ENCODE measurements around the gene SFXN5. TPM values are rescaled to one million over a fixed set of nuclear protein-coding genes. Genes with fewer than 3 reads are reported as not detected.
"Not testable (repeated sequence)": the region's sequence is repeated elsewhere in the genome, so short reads cannot be mapped to it uniquely, and the experiment has no call there.

SFXN5 gene
- polyA plus RNA-seq, 2 of the 4 experiments (the other 2 are of a cell fraction): 16.7 to 19.6 TPM

GRCh38 chr2:73100956-73101355, 29.4 kb upstream of the SFXN5 start:
- no peak overlapping the region for H3K4me2 ChIP-seq
- H3K4me1 ChIP-seq: no peaks in the 10 kb centered on the region
- ATAC-seq: no peak
- no peaks in the 10 kb centered on the region for H3K9me3 ChIP-seq
- no peak for DNase-seq (ENCODE audit: low read depth in 1 of 2, low spot score in 1 of 2)
- ChIA-PET POLR2A (no interaction called here), CTCF (interaction anchor here (2.4 to 2.7 kb wide), 3 partner anchors 16 to 76 kb away, joined by 9 to 16 read pairs (median 16); no protein-coding TSS in a partner anchor)
- TF ChIP-seq RCOR1 (IDR thresholded peaks at IDR 0.05; ENCODE audit: low read depth, low read length) (no peak), RAD21 (conservative IDR thresholded peaks at IDR 0.05 in 1 of 2, IDR thresholded peaks at IDR 0.05 in 1 of 2) (no peak), ZSCAN20 (CRISPR knock-in tag; IDR thresholded peaks at IDR 0.05) (no peak), FOSB (CRISPR knock-in tag; IDR thresholded peaks at IDR 0.05) (no peak), HES2 (IDR thresholded peaks at IDR 0.05) (no peak)
- H3K4me3 ChIP-seq: no peak overlapping the region
- FAIRE-seq: no peak
- no peak overlapping the region for H3K27ac ChIP-seq
- 90% methylated on average over 4 of the region's 4 CpGs for WGBS (ENCODE audit: missing lambda C conversion rate)

GRCh38 chr2:73099486-73099885, 28.0 kb upstream of the SFXN5 start:
- FAIRE-seq (no peak), DNase-seq (ENCODE audit: low read depth in 1 of 2, low spot score in 1 of 2) (no peak), ATAC-seq (no peak)
- ChIA-PET POLR2A (interaction anchor here (0.9 kb wide), 1 partner anchor 14 kb away, joined by 3 read pairs; no protein-coding TSS in a partner anchor), CTCF (interaction anchor here (0.8 to 2.7 kb wide), 7 partner anchors 14 to 237 kb away, joined by 3 to 16 read pairs (median 4); no protein-coding TSS in a partner anchor)
- no peak overlapping the region for H3K4me2 ChIP-seq
- no peak overlapping the region for H3K4me3 ChIP-seq
- H3K27ac ChIP-seq: no peak overlapping the region
- no peak for TF ChIP-seq REST (IDR thresholded peaks at IDR 0.05)
- no peaks in the 10 kb centered on the region for H3K4me1 ChIP-seq
- 100% methylated on average over 3 of the region's 3 CpGs for WGBS (ENCODE audit: missing lambda C conversion rate)
- H3K9me3 ChIP-seq: no peaks in the 10 kb centered on the region

- no peak for ATAC-seq
- WGBS (ENCODE audit: missing lambda C conversion rate): 90% methylated on average over 3 of the region's 3 CpGs
- no peak for TF ChIP-seq EP300 (IDR thresholded peaks at IDR 0.05)
- TF ChIP-seq MYC (IDR thresholded peaks at IDR 0.05; ENCODE audit: borderline replicate concordance, low read length): no peak
- no peak for TF ChIP-seq TFCP2L1 (CRISPR knock-in tag; IDR thresholded peaks at IDR 0.05)
- no peak for TF ChIP-seq MAX (IDR thresholded peaks at IDR 0.05)
- TF ChIP-seq CEBPB (IDR thresholded peaks at IDR 0.05): no peak
- TF ChIP-seq KDM1A (IDR thresholded peaks at IDR 0.05; ENCODE audit: low read depth): no peak
- TF ChIP-seq BHLHE40 (IDR thresholded peaks at IDR 0.05; ENCODE audit: low read depth, low read length): no peak
- TF ChIP-seq CBX8 (IDR thresholded peaks at IDR 0.05): no peak
- TF ChIP-seq SMC3 (IDR thresholded peaks at IDR 0.05): no peak
- no peak for TF ChIP-seq E2F6 (IDR thresholded peaks at IDR 0.05; ENCODE audit: borderline replicate concordance, low read depth)
- no peak for TF ChIP-seq PBX3 (IDR thresholded peaks at IDR 0.05)
- TF ChIP-seq RCOR1 (IDR thresholded peaks at IDR 0.05; ENCODE audit: low read depth, low read length): no peak
- TF ChIP-seq RAD21 (conservative IDR thresholded peaks at IDR 0.05 in 1 of 2, IDR thresholded peaks at IDR 0.05 in 1 of 2): no peak
- TF ChIP-seq POLR2A (IDR thresholded peaks at IDR 0.05; ENCODE audit: low read length): no peak
- no peak for TF ChIP-seq POLR2AphosphoS2 (conservative IDR thresholded peaks at IDR 0.05; ENCODE audit: low read length)
- TF ChIP-seq MAZ (IDR thresholded peaks at IDR 0.05; ENCODE audit: borderline replicate concordance, low read depth, low read length): no peak
- no peak for TF ChIP-seq NPAS2 (CRISPR knock-in tag; IDR thresholded peaks at IDR 0.05; ENCODE audit: borderline replicate concordance)
- TF ChIP-seq HEYL (CRISPR knock-in tag; IDR thresholded peaks at IDR 0.05): no peak
- ChIA-PET CTCF (interaction anchor here (0.9 to 3.8 kb wide), 10 partner anchors 9 to 946 kb away, joined by 3 to 29 read pairs (median 6); no protein-coding TSS in a partner anchor), POLR2A (no interaction called here)
- H3K9me3 ChIP-seq: no peaks in the 10 kb centered on the region
- FAIRE-seq: no peak
- H3K4me2 ChIP-seq: no peak overlapping the region
- no peak overlapping the region for H3K4me3 ChIP-seq
- DNase-seq (ENCODE audit: low read depth in 1 of 2, low spot score in 1 of 2): no peak
- H3K4me1 ChIP-seq: no peaks in the 10 kb centered on the region
- no peak overlapping the region for H3K27ac ChIP-seq
Observed at GRCh38 chr2:73095910-73096309, 24.4 kb upstream of the SFXN5 start.

GRCh38 chr2:73093601-73094218, 22.2 kb upstream of the SFXN5 start:
- not testable (repeated sequence) for H3K4me3 ChIP-seq; H3K9me3 ChIP-seq; DNase-seq (ENCODE audit: low read depth in 1 of 2, low spot score in 1 of 2); H3K4me2 ChIP-seq; H3K27ac ChIP-seq; ATAC-seq; FAIRE-seq
- CTCF ChIA-PET: interaction anchor here (0.9 to 3.7 kb wide), 10 partner anchors 9 to 201 kb away, joined by 3 to 20 read pairs (median 6); no protein-coding TSS in a partner anchor
- H3K4me1 ChIP-seq: peaks cover 18% of the 10 kb centered on the region
- whole genome bisulfite sequencing (ENCODE audit: missing lambda C conversion rate): 94% methylated on average over 17 of the region's 17 CpGs
- POLR2A ChIA-PET: interaction anchor here (0.7 kb wide), 1 partner anchor 19 kb away, joined by 3 read pairs; no protein-coding TSS in a partner anchor
